ENCODE data around the gene ACSM4.
"Not testable (repeated sequence)": the region's sequence is repeated elsewhere in the genome, so short reads cannot be mapped to it uniquely, and the experiment has no call there.

The ACSM4 gene, protein sequence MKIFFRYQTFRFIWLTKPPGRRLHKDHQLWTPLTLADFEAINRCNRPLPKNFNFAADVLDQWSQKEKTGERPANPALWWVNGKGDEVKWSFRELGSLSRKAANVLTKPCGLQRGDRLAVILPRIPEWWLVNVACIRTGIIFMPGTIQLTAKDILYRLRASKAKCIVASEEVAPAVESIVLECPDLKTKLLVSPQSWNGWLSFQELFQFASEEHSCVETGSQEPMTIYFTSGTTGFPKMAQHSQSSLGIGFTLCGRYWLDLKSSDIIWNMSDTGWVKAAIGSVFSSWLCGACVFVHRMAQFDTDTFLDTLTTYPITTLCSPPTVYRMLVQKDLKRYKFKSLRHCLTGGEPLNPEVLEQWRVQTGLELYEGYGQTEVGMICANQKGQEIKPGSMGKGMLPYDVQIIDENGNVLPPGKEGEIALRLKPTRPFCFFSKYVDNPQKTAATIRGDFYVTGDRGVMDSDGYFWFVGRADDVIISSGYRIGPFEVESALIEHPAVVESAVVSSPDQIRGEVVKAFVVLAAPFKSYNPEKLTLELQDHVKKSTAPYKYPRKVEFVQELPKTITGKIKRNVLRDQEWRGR

DNA sequence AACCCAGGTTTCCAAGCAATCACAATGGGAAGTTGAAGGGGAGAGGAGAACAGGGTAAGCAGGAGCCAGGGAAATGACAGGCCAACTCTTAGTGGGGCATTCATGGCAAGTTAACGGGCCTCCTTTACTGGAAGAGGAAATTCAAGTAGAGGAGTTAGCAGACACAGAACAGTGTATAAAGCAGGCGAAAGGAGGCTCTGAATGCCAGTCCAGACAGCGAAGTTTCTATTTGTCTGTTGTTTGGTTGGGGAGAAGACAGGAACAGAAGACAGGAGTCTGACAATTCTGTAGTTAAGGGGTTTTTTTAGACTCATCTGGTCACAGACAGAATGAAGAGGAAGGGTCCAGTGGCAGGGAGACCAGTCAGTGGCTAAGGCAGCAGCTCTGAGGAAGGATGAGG is at the start of gene ACSM4:
Gene ACSM4 (plus strand): TSS at position 301 of the 400 bp plus-strand sequence. CDS start 260 bp downstream, outside the sequence.
- DNase-seq: no peak

DNA sequence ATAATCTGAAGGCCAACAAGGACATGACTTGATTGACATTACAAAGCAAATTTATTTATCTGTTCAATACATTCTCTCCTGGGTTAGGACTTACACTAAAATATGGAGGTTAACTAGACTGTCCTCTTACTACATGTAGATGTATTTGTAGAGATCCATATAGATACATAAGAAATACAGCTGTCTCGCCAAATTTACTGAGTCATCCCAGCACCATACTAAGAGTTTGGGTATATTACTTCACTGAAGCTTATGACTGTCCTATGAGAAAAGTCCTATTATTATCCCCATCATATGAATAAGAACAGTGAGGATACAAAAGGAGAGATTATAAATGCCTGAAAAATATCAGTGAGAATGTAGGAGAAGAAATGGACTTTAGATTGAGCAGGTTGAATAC is 44.8 kb upstream of the ACSM4 start:
- no peak for DNase-seq

DNA sequence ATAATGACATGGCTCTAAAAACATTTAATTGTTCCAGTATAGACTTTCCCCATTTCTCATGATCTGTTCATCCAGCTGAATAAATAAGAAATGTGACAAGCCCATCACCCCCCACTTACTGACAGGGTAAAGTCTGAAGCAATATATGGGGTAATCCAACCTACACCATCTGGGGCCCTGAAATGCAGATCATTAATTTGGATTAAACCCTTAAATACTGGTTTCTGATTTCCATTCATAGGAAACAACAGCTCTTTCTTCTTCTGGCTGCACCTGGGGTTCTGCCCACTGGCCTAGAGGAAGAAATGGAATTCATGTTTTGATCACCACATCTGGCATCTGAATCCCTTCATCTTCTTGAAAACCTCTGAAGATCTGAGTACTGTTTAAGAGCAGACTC is 39.3 kb upstream of the ACSM4 start:
- DNase-seq: no peak

DNA sequence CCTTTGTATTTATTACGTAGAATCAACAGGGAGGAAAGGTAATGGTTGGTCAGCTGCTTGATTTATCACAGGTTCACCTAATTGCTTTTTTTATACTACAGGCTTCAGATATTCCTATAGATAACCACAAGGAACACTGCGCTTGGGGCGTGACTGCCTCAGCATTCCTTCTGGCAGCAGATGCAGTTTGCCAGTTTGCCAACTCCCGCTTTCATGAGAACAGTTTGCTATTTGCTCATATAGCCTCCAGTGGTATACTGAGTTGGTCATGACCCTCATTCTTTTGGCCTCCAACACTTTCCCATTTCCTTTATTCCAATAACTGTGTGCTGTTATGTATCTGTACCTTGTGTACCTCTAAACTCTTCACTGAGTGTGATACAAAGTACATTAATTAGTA is 38.6 kb upstream of the ACSM4 start:
- DNase-seq: no peak

DNA sequence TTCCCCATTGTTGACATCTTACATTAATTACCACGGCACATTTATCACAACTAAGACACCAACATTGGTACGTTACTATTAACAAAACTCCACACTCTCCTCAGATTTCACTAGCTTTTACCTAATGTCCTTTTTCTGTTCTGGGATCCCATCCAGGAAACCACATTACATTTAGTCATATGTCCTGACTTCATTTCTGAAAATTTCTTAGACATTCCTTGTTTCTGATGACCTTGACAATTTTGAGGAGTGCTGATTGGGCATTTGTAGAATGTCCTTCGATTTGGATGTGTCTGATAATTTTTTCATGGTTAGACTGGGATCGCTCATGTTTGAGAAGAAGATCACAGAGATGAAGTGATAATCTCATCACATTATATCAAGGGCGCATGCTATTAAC is 34.6 kb upstream of the ACSM4 start:
- DNase-seq: no peak

DNA sequence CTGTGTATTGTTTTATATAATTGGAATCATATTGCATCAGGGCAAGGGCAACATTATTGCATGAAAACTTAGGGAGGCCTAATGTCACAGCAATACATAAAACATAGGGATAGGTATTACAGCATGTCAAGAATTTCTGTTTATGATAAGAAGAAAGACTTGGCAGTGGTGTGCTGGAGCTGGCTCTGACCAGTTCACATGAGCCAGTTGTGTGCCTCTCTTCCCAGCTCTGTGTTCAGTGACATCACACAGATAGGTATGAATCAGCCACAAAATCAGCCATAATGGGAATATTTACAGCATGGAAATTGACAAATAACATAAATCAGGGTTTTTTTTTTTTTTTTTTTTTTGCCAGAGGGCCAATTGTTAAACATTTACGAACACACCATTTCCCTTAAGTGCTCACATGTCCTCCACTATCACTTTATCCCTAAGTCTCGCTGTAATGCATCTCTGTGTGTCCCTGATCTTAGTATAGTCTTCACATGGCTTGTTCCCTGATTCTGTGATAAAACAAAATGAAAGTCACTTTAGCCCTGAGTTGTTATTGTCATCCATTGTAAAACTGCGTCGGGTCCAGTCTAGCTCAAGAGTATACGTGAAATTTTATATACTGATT is 31.9 kb upstream of the ACSM4 start:
- no peak for DNase-seq

DNA sequence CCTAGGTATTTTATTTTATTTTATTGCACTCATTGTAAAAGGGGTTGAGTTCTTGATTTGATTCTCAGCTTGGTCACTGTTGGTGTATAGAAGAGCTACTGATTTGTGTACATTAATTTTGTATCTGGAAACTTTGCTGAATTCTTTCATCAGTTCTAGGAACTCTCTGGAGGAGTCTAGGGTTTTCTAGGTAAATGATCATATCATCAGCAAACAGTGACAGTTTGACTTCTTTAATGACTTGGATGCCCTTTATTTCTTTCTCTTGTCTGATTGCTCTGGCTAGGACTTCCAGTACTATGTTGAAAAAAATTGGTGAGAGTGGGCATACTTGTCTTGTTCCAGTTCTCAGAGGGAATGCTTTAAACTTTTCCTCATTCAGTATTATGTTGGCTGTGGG is 28.4 kb upstream of the ACSM4 start:
- DNase-seq: not testable (repeated sequence)

DNA sequence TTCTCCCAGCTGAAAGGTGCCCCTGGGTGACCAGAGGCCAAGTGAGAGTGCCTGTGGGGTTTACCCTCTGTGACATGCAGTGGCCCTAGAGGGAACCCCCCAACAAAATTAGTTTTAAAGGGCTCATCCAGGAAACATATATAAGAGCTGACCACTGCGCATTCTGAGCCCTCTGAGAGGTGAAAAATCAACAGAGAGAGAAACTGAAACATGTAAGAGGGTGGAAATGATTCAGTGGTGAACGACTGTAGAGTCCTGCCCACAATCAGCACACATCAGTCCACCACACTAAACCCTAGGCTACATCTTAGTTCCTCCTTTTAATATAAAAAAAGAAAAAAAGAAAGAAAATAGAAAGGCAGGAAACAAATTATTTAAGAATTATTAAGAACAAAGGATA is 21.0 kb upstream of the ACSM4 start:
- no peak for DNase-seq

DNA sequence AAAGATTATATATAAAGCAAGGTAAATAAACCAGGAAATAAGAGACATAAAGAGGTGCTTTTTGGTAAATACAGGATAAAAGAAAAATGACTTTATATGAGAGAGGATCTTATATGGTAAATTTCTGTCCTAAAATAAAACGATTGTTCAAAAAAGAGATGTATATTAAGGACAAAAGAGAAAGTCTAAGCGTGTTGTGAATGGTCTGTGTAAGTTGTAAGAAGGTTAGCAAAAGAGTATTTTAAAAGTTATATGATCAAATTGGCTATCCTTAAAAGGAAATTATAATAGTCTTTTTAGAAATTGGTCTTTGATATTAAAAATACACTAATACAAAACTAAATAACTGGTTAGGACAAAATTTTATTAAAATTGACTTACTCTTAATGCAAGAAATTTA is 14.1 kb upstream of the ACSM4 start:
- no peak for DNase-seq

DNA sequence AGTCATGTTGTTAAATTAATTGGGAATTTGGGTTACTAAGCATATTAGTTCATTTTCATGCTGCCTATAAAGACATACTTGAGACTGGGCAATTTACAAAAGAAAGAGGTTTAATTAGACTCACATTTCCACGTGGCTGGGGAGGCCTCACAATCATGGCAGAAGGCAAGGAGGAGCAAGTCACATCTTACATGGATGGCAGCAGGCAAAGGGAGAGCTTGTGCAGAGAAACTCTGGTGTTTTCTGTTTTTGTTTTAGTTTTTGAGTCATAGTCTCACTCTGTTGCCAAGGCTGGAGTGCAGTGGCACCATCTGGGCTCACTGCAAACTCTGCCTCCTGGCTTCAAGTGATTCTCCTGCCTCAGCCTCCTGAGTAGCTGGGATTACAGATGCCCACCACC is 13.3 kb upstream of the ACSM4 start:
- DNase-seq: not testable (repeated sequence)

DNA sequence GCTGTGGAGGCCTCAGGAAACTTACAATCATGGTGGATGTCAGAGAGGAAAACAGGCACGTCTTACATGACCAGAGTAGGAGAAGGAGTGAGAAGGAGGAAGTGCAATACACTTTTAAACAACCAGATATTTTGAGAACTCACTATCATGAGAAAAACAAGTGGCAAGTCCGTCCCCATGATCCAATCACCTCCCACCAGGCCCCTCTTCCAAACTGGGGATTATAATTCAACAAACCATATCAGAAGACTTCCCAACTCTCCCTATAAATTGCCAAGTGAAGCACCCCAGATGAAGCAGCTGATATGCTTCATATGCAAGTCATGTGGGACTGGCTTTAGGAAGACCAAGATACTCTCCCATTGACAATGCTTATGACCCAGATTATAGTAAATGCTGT is 11.6 kb upstream of the ACSM4 start:
- DNase-seq: no peak

DNA sequence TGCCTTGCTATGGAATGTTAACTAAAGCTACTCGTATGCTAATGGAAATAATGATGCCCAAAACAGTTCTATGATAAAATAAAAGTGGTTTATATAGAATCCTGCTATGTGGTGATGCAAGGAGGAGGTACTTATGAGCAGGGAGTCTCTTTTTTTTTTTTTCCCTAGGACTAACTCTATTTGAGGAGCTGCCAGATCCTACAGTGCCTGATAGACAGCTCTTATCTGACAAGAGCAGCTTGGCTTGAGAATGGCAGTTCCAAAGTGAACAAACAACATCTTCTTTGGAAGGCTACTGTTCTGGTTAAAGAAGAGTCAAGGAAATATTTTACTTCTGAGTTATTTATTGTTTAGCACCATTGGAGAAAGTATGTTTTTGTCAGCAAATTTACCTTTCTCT is 10.2 kb upstream of the ACSM4 start:
- no peak for DNase-seq

DNA sequence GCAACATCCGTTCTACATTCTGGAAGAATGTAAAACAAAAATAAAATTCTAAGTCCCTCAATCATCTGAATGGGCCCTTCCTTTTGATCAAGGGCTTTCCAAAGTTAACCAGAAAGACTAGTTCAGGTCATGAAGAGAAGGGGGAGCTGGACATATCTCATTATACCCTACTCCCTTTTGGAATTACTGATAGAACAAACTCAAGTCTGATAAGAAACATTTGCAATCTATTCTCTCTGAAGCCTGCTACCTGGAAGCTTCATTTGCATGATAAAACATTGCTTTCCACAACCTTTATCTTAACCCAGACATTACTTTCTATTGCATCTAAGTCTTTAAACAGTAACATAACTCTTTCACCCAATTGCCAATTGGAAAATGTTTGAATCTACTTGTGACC is 8.3 kb upstream of the ACSM4 start:
- DNase-seq: no peak

DNA sequence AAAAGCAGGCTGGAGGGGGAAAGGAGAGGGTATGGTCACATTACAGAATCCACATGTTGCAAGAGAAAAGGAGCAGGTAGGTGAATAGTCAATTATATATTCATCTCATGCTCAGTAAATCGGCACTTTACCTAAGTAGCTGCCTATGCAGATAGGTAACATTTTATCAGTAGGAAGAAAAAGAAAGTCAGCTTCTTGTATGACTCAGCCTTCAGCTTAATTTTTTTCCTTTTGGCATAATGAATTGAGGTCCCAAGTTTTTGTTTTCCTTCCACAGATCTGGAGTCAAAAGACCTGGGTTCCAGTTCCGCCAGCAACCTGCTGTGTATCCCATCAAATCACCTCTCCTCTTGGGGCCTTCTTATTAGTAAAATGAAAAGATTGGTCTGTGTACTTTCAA is 6.0 kb upstream of the ACSM4 start:
- DNase-seq: no peak

DNA sequence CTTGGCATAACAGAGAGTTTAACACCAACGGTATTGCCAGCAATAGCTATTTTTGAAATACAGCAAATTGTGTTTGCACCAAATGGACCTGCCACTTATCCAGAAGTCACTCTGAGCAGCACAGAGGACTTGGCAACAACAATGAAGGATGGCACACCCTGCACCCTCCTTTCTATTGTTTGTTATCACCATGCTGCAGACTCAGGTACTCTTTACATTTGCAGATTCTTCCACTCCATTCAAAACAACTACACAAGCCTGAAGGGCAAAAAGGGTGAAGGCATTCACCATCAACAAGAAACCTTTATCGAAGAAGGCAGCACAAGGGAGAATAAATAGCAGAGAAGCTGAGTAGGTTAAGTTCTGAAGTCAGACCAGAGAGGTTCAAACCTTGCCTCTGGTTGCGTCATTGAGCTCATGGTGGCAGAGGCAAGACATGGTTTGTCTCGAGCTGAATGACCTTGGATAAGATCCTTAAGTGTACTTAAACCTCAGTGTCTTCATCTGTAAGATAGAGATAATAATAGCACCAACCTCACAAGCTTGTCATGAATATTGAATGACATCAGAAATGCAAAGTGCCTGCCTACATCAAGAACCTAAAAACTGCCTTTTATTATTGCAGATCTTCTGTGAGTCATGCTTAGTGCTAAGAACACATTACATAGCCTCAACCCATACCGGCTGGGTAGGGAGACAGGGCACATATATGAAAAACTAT is 1.4 kb upstream of the ACSM4 start:
- no peak for DNase-seq

DNA sequence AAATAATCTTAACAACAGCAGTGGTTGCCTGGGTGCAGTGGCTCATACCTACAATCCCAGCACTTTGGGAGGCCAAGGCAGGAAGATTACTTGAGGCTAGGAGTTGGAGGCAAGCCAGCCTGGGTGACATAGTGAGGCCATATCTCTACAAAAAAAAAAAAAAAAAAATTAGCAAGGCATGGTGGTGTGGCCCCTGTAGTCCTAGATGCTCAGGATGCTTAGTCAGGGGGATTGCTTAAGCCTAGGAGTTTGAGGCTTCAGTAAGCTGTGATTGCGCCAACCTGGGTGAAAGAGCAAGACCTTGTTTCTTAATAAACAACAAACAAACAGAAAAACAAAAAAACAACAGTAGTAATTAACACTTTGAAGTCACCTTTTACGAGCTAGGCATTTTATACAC is 642 bp upstream of the ACSM4 start:
- no peak for DNase-seq

DNA sequence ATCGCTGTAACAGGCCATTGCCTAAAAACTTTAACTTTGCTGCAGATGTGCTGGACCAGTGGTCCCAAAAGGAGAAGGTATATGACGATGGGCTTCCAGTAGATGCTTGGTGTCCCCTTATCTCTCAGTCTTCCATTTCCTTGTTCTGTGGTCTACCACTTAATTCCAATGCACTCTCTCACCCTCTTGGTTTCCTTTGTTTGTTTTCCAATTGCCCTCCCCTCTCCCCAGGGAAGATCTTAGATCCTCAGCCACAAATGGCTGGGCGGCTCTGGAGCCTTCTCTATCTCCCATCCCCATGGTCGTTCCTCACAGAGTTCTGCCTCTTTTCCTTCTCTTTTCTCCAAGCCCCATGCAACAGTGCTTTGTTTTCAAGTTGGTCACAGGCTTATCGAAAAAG is 584 bp downstream of the ACSM4 start:
- DNase-seq: no peak

DNA sequence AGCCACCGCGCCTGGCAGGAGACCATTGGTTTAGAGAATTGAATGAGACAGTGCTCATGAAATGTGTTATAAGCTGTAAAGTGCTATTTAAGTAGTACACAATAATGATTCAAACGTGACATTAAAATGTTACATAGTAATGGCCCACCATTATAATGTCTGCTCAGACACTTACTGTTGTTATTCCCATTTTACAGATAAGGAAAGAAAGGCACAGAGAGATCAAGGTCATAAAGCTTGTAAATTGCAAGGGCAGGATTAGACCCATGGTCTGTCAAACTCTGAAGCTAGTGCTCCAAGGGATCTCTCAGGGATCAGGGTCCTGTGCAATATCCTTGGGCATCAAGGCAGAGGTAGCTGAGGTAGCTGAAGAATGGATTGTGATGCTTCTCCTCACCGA is 6.2 kb downstream of the ACSM4 start:
- DNase-seq: no peak

DNA sequence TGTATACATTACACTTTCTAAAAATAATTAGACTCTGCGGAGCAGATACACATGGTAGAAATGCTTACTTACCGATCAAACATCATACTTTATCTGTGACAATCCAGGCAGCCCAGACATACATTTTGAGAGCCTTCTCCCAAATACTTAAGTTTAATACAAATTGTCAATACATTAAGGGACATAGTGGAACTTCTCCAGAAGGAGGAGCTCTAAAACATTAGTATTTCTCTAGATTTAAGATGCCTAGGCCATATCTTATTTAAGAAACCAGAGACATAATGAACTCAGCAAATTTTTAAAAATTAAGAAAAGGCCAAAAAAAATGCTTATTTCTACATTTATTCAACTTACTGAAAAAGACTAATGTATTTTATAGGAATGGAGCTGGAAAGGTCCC is 16.1 kb downstream of the ACSM4 start:
- no peak for DNase-seq

DNA sequence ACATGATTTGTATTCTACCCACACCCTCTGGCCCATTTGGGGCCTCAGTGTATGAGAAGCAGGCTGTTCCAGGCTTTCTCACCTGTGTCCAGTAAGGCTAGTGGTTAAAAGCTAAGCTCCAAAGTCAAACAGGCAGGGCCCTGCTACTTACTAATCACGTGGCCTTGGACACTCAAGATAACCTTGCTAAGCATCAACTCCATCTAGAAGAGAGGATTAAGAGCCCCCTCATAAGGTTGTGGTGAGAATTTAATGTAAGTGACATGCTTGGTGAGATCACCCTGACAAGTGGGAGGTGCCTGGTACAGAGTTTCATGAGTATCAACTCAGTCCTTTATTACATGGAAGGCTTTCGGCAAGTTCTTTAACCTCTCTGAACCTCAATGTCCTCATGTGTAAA is 17.8 kb downstream of the ACSM4 start:
- no peak for DNase-seq

DNA sequence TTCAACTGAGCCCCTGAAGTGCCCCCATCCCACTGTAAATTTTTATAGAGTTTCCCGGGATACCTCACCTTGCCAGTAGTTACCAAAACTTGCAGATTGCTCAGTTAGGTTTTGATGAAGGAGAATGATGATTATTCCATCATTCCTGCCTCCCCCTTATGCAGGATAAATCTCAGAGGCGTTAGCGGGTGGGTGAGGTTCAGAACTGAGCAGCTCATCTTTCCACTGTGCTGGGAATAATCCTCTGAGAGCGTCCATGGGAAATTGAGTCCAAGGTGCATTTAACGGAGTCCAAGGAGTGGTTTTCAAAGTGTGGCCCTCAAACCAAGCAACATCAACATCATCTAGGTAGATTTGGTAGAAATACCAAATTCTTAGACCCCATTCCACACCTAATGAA is 18.7 kb downstream of the ACSM4 start:
- DNase-seq: no peak

DNA sequence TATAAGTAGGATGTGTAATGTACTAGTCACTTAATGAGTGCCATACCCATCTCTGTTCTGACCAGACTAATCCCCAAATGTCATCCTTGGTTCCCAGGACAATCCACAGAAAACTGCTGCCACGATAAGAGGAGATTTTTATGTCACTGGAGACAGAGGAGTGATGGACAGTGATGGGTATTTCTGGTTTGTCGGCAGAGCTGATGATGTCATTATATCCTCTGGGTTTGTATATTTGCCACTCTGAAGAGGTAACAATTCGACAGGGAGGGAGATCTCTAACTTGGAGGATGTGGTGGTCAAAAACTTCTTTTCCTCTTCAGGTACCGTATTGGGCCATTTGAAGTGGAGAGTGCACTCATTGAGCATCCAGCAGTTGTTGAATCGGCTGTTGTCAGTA is 20.3 kb downstream of the ACSM4 start:
- DNase-seq: no peak

DNA sequence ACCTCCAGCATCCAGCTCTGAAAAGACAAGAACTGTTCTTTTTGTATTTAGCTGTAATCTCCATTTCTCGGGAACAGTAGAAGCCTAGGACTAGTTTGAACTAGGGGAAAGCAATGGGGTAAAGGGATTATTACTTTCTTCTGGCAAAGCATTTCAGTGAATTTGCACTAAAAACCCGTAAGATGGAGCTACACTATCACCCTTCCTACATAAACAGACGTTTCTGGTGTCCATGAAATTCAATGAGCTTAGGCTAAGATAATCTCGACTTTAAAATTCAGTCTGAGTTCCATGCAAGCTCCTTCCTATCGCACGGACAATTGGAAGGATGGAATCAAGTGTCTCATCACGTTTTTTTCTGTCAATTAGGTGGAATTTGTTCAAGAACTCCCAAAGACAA is 24.0 kb downstream of the ACSM4 start:
- DNase-seq: no peak

DNA sequence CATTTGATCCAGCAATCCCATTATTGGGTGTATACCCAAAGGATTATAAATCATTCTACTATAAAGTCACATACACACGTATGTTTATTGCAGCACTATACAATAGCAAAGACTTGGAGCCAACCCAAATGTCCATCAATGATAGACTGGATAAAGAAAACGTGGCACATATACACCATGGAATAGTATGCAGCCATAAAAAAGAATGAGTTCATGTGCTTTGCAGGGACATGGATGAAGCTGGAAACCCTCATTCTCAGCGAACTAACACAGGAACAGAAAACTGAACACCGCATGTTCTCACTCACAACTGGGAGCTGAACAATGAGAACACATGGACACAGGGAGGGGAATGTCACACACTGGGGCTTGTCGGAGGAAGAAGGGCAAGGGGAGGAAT is 33.9 kb downstream of the ACSM4 start:
- DNase-seq: not testable (repeated sequence)
